ENCODE data around the gene ORAI2. TPM values are rescaled to one million over a fixed set of nuclear protein-coding genes. Genes with fewer than 3 reads are reported as not detected.
"Not testable (repeated sequence)": the region's sequence is repeated elsewhere in the genome, so short reads cannot be mapped to it uniquely, and the experiment has no call there.

The ORAI2 gene
- total RNA-seq, 4 donors from 2014 or later: 4.4 to 18.6 (median 7.7) TPM

- Histone ChIP-seq H3K4me3 (no peak overlapping the region), H3K27me3 (no peaks in the 10 kb centered on the region), H3K9me3 (no peaks in the 10 kb centered on the region), H3K27ac (no peak overlapping the region), H3K36me3 (peaks cover 0 to 69% (median 0%) of the 10 kb centered on the region in 3 donors), H3K4me1 (peaks cover 0 to 16% (median 7%) of the 10 kb centered on the region in 4 donors)
- no peak for DNase-seq (ENCODE audit: low spot score in 2 of 2)
- 82 to 85% methylated on average over 18 to 21 of the region's 24 CpGs for WGBS, 2 donors
- TF ChIP-seq EP300 (IDR thresholded peaks at IDR 0.05): no peak
Measured at GRCh38 chr7:102469351-102469971, 36.1 kb downstream of the ORAI2 start.

GRCh38 chr7:102469972-102470825 lies 36.8 kb downstream of the ORAI2 start:
- Histone ChIP-seq H3K27ac (no peak overlapping the region), H3K4me3 (no peak overlapping the region), H3K9me3 (no peaks in the 10 kb centered on the region), H3K4me1 (peaks cover 0 to 21% (median 7%) of the 10 kb centered on the region in 4 donors), H3K36me3 (peaks cover 0 to 74% (median 0%) of the 10 kb centered on the region in 3 donors), H3K27me3 (no peaks in the 10 kb centered on the region)
- WGBS, 2 donors: 76 to 79% methylated on average over 19 to 20 of the region's 20 CpGs
- DNase-seq (ENCODE audit: low spot score in 2 of 2): no peak
- TF ChIP-seq CTCF (IDR thresholded peaks at IDR 0.05) (no peak), EP300 (IDR thresholded peaks at IDR 0.05) (no peak), POLR2A (IDR thresholded peaks at IDR 0.05) (no peak)

- Histone ChIP-seq H3K9me3 (no peaks in the 10 kb centered on the region), H3K36me3 (peaks cover 0 to 74% (median 0%) of the 10 kb centered on the region in 3 donors), H3K4me3 (no peak overlapping the region), H3K27ac (no peak overlapping the region), H3K4me1 (peaks cover 0 to 12% (median 0%) of the 10 kb centered on the region in 4 donors), H3K27me3 (no peaks in the 10 kb centered on the region)
- TF ChIP-seq POLR2A (IDR thresholded peaks at IDR 0.05) (no peak), CTCF (IDR thresholded peaks at IDR 0.05) (no peak), EP300 (IDR thresholded peaks at IDR 0.05) (no peak)
- no peak for DNase-seq (ENCODE audit: low spot score in 2 of 2)
- WGBS, 2 donors: 69 to 73% methylated on average over 4 to 5 of the region's 6 CpGs
Measured at GRCh38 chr7:102471791-102472125, 38.4 kb downstream of the ORAI2 start.

- Histone ChIP-seq H3K27ac (no peak overlapping the region), H3K9me3 (no peaks in the 10 kb centered on the region), H3K36me3 (peaks cover 0 to 71% (median 0%) of the 10 kb centered on the region in 3 donors), H3K4me3 (no peak overlapping the region), H3K27me3 (no peaks in the 10 kb centered on the region), H3K4me1 (peaks cover 0 to 9% (median 0%) of the 10 kb centered on the region in 4 donors)
- TF ChIP-seq CTCF (IDR thresholded peaks at IDR 0.05) (no peak), EP300 (IDR thresholded peaks at IDR 0.05) (no peak), POLR2A (IDR thresholded peaks at IDR 0.05) (no peak)
- no peak for DNase-seq (ENCODE audit: low spot score in 2 of 2)
- WGBS, 2 donors: 78 to 82% methylated on average over 24 to 25 of the region's 31 CpGs
Measured at GRCh38 chr7:102472126-102473041, 39.0 kb downstream of the ORAI2 start.

- peaks cover 0 to 8% (median 0%) of the 10 kb centered on the region in 4 donors for H3K4me1 ChIP-seq
- no peaks in the 10 kb centered on the region for H3K9me3 ChIP-seq
- WGBS, 2 donors: 77 to 85% methylated on average over 21 to 22 of the region's 23 CpGs
- peaks cover 0 to 61% (median 0%) of the 10 kb centered on the region in 3 donors for H3K36me3 ChIP-seq
- DNase-seq (ENCODE audit: low spot score in 2 of 2): no peak
- H3K27me3 ChIP-seq: no peaks in the 10 kb centered on the region
- no peak overlapping the region for H3K27ac ChIP-seq
- TF ChIP-seq CTCF (IDR thresholded peaks at IDR 0.05): no peak
- TF ChIP-seq EP300 (IDR thresholded peaks at IDR 0.05): no peak
- TF ChIP-seq POLR2A (IDR thresholded peaks at IDR 0.05): no peak
- no peak overlapping the region for H3K4me3 ChIP-seq
Measured at GRCh38 chr7:102473271-102473991, 40.1 kb downstream of the ORAI2 start.

- not testable (repeated sequence) for H3K27me3 ChIP-seq; DNase-seq (ENCODE audit: low spot score in 2 of 2); H3K9me3 ChIP-seq; H3K4me3 ChIP-seq; H3K27ac ChIP-seq; H3K4me1 ChIP-seq
- WGBS, 2 donors: 85 to 88% methylated on average over 3 to 11 of the region's 14 CpGs
- H3K36me3 ChIP-seq: peaks cover 0 to 54% (median 0%) of the 10 kb centered on the region in 3 donors
Measured at GRCh38 chr7:102474116-102474515, 40.7 kb downstream of the ORAI2 start.

- not testable (repeated sequence) for H3K27ac ChIP-seq; DNase-seq (ENCODE audit: low spot score in 2 of 2)
- WGBS, 2 donors: 80 to 93% methylated on average over 3 to 5 of the region's 19 CpGs
Measured at GRCh38 chr7:102474736-102475435, 41.5 kb downstream of the ORAI2 start.

More at GRCh38 chr7:102474736-102475435, 41.5 kb downstream of the ORAI2 start:
- H3K4me1 ChIP-seq, H3K4me3 ChIP-seq, H3K27me3 ChIP-seq, H3K9me3 ChIP-seq: not testable (repeated sequence)
- peaks cover 0 to 46% (median 0%) of the 10 kb centered on the region in 3 donors for H3K36me3 ChIP-seq

Data from tibial nerve (tissue), 4 donors.